ENCODE measurements around the gene TAP1.
A peak's percentile ranks its signal among the peaks of the same experiment; 100 is the strongest.
"Not testable (repeated sequence)": the region's sequence is repeated elsewhere in the genome, so short reads cannot be mapped to it uniquely, and the experiment has no call there.

TAP1 gene

DNA sequence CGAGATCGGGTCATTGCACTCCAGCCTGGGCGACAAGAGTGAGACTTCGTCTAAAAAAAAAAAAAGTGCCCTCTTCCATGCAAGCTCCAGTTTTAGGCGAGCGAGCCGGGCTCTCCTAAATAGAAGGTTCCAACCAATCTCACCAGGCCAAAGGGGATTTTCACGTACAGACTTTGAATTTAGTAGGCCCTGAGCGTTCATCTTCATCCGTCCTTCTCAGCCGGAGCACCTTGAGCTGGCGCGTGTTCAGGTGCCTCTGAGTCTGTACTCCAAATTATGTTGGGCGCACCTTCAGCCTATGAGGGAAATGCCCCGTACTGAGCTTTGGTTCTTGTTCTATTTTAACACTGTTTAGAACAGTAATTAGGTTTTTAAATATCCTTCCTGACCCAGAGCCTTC lies 14.1 kb downstream of the TAP1 start:
- no peak for DNase-seq

DNA sequence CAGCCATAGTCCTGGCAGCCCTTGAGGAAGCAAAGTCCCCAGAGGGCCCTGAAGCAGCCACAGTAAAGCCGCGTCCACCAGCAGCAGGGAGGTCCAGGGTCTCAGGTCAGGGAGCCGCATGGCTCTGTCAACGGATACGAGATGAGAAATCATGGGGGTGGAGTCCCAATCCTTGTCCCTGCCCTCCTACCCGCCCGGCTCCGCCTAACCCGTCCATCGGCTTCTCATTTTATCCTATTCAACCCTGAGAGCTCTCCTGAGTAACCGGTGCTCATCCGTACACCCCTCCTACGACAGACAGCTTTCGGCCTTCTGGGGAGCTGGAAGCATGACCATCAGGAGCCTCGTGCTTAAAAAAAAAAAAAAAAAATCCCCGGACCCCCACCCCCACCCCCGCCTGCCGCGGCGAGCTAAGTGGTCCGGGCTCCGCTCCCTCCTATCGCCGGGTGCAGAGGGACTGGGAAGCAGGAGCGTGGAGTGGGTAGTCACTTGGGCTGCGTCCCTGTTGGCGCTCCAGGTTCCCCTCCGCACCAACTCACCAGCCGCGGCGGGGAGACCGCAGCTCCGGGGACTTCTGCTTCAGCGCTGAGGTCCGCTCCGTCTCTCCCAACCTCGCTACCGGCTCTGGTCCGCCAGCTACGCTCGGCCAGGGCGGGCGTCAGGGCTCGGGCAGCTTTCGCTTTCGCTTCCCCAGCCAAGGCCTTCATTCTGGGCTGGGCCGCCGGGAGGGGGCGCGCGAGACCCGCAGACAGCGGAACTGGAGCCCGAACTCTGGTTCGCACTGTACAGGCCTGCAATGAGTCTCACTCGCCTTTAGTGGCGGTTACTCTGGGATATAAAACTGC lies 15.2 kb downstream of the TAP1 start, which contains the start of gene TAP2:
TSS of gene TAP2 (minus strand) at position 626 of the 845 bp plus-strand sequence. CDS start at position 120, 506 bp downstream.
- peak; percentile 90 to 97 (median 96) for DNase-seq

DNA sequence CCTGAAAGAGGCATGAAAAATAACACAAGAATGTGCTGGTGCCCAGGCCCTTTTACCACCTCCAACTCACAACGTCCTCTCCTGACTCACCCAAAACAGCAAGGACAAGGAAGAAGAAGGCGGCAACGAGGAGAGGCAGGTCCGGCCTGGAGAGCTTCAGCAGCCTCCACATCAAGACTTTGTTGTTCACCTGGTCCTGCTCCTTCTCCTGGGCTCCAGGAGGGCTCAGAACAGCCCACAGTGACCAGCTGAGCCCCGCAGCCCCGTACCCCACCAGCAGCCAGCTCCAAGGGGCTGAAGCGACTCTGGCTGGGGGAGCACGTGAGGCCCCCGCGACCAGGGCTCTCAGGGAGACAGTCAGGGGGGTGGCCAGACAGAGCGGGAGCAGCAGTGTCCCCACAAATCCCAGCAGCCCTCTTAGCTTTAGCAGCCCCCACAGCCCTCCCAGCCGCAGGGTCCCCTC lies 15.8 kb downstream of the TAP1 start:
- DNase-seq: no peak

DNA sequence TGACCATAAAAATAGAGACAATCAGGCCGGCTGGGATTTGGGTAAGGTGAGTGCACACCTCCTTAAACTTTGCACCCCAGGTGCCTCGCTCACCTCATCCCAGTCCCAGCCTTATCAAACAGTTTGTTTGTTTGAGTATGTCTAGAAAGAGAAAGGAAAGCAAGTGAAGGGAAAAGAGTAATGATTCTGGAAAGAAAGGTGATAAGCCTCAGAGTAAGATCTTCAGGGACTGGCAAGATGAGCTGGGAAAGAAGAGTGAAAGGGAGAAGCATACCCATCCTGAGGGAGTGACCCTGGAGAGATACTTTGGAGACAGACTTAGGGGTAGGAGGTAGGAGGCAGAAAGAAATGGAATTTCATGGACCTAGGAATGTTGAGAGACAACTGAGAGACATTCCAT lies 16.6 kb downstream of the TAP1 start:
- DNase-seq: no peak

DNA sequence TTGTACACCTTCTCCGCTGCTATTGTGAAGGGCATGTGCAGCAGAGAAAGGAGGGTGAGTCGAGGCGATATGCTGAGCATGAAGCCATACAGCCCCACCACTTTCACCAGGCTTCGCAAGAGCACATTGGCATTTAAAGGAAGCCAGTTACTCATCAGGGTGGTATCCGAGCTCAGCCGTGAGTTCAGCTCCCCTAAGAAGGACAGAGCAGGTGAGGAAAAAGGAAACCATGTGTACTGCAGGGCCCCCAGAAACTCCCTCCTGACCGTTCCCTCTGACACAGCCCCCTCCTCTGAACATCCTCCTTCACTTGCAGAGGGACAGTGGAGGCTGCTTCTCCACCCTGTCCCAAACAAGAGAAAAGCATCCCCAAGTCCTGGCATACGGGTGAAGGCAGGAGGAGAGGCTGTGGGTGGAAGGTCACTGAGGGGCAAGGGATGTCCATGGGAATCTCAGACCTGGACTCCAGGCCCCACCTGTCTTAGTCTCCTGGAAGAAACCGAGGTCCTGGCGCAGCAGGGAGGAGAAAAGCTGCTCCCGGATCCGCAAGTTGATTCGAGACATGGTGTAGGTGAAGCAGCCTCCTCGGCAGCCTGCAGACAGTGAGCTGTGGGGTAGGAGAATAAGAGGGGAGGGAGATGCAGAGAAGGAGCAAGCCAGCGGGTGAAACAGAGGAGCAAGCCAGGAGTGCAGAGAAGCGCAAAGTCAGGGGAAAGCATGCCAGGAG lies 18.2 kb downstream of the TAP1 start:
- DNase-seq: no peak

DNA sequence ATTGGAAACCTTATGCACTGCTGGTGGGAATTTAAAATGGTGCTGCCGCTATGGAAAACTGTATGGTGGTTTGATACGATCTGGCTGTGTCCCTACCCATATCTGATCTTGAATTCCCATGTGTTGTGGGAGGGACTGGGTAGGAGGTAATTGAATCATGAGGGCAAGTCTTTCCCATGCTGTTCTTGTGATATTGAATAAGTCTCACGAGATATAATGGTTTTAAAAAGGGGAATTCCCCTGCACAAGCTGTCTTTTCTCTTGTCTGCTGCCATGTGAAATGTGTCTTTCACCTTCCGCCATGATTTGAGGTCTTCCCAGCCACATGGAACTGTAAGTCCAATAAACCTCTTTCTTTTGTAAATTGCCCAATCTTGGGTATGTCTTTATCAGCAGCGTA lies 19.8 kb downstream of the TAP1 start:
- DNase-seq: no peak

DNA sequence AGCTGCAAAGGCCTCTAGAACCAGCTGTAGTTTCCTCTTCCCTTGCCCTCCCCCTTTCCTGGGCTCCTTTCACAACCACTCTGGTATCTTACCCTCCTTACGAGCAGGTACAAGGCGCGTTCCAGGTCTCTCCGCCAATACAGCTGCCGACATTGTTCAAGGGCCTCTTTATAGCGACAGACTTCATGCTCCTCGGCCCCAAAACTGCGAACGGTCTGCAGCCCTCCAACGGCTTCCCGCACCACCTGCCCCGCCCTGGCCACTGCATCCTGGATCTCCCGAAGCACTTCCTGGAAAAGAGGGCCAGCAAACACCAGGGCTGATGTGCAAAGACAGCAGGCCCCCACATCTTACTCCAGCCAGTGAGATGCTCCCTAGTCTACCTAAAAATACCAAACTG lies 21.0 kb downstream of the TAP1 start:
- no peak for DNase-seq

DNA sequence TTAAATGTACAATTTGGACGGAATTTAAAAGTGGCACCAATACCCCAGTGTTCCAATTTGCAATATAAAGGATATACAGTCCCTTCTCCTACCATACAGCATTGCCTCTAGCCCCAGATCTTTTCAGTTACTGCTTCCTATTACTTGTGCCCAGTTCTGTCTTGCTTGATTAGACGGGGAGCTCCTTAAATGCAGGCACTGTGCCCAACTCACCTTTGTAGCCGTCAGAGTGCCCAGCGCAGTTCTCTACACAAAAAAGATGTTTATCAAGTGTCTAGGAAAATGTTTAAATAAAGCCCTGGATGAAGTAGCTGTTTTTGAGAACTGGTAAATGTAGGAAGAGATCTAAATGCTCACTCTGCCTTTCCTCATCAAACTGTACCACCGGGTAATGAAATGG lies 22.6 kb downstream of the TAP1 start:
- no peak for DNase-seq

DNA sequence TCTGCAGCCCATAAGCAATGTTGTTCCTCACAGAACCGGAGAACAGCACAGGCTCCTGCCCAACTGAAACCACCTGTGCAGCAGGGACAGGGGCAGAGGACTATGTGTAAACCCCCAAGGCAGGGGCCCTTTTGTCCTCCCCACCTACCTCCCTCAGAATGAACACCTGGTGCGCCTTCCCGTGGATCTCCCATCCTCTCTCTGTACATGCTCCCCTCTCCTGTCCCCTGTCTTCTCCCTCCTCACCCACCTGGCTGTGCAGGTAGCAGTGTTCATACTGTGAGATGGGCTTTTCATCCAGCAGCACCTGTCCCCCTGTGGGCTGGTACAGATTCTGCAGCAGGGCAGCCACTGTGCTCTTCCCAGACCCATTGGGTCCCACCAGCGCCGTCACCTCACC lies 23.5 kb downstream of the TAP1 start:
- DNase-seq: no peak

DNA sequence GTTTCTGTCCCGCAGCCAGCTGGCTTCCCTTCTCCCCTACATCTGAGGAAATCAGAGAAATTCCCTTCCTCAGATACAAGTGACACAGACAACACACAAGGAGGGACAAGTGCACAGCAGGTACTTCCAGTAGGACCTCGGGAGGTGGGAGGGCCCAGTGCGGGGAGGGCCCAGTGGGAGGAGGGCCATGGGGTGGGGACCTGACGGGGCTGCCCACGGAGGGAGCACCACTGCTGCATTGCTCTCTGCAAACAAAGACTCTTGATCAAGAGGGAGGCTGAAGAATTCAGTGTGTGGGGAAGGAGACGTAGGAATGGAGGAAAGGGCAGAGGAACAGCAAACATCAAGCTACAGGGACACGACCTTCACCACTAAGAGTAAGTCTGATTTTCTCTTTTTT lies 24.0 kb downstream of the TAP1 start:
- DNase-seq: no peak

DNA sequence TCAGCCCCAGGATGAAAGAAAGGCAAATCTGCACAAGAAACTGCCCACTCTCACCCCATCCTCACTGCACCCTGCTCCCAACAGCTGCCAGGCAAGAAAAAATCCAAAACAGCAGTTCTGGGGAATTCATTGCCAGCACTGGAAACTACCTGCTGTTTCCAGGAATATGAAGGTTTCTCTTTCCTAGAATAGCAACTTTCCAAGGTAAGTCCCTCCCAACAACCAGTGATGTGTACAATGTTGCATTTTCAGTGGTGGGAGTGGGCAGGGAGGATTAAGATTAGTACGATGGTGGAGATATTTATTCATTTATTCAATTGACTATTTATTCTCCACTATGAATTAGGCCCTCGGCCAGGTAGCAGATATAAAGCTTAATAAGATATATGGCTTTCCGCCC lies 26.5 kb downstream of the TAP1 start:
- DNase-seq: no peak

DNA sequence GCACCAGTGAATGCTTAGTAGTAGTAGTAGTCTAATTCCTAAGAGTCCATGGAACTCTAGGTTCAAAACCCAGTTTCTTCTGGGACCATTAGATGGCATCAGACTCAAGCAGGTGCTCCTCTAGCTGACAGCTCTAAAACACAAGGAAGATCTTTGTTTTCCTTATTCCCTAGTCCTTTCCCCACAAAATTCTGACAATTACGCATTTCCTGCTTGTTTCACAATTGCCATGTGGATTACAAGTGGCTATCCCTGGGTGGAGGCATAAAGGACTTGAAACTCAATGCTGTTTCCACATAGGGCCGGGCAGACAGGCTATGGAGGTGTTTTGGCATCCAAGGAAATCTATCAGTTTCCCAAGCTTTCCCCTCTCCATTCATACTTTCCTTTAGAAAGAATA lies 27.5 kb downstream of the TAP1 start:
- no peak for DNase-seq

DNA sequence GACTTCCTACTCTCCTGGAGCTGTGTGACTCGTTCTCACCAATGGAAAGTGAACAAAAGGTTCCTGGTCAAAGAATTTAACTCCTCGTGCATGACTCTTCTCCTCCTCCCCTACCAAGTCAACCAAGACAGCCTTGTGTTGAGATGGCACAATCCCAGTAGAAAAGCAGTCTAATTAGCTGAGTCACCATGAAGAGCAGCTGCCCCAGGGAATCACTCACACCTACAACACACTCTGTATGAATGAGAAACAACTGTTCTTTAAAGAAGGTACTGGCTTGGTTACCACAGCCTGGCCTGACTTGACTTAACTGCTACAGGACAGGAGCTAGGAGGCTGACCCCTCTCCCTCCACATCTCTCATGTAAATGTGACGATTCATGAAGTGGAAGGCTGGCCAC lies 33.8 kb downstream of the TAP1 start:
- DNase-seq: no peak

DNA sequence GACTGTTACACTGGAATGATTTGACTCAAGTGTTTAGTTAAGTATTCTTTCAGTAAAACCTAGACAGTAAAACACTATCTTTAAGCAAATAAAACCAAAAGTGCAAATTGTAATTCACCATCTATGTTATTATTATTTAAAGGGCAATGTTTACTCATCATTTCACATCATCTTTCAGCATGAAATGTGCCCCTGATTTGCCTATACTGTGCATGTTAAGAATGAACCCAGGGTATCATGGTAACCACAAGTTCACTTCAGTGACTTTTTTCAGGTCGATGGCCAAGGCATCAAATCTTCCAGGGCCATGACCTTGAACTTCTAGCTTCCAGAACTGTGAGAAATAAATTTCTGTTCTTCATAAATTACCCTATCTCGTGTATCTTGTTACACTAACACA lies 34.6 kb downstream of the TAP1 start:
- no peak for DNase-seq

DNA sequence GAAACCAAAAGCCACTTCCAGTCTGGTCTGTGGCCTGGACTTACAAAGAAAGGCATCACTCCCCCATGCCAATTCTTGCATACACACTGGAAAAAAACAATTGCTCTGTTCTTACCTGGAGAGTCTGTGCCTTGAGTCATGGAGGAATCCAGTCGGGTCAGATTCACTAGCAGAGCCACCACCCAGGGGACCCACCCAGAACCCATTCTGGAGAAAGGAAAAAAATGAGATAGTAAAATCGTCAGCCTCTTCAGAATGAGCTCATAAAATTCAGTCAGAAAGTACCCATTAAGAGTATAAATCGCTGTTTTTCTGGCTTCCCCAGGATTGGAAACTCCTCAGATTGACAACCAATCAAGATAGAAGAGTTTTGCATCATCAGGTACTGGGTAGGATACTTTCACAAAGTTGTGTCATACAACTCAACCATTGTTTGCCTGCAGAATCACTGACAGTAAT lies 36.7 kb downstream of the TAP1 start, which contains the start of gene HLA-DOB:
TSS of gene HLA-DOB (minus strand) at position 257 of the 459 bp plus-strand sequence. CDS start at position 206, 51 bp downstream.
- no peak for DNase-seq

DNA sequence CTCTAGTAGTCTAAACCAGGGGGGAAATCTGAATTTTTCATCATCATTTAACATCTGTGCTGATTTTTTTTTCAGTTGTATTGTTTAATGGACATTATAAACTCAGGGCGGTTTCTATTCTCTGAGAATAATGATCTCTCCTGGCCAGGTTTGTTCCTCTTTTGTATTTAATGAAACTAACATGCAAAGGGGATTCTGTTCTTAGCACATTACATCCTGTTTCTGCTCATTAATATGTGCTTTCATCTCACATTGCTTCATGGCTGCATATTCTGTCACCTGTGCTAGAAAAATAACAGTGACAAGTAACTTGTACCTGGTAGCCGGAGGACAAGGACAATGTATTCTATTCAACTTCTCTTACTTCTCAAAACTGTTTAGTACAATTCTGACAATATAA lies 37.5 kb downstream of the TAP1 start:
- no peak for DNase-seq

DNA sequence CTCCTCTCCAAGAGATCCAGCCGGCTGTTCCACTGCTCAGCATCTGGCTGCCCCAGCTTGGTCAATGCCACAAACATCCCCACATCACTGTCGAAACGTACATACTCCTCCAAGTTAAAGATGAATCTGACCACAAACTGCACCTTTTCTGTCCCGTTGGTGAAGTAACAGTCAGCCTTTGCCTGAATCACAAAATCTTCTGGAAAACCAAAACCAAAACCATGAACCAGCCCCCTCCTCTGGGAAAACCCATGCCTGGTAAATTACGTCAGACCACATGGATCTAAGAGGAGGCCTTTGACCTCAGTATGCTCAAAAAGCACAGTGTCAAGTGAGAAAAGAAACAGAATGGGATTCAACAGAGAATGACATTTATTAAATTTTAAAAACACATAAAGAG lies 38.4 kb downstream of the TAP1 start:
- DNase-seq: no peak

DNA sequence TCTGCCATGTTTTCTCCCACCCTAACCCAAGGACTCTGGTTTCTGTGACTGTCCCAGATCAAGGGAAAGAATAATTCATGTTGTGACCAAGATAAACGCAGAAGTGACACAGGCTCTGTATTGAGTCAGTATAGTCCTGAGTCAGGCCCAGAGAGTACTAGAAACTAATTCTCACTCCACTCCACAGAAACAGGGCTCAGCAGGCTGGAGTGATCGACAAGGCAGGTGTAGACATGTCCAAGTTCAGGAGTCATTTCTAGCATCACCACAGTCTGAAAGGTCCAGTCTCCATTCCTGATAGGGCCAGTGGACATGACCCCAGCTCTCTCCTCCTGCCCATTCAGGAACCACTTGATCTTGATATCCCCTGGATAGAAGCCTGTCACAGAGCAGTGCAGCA lies 39.4 kb downstream of the TAP1 start:
- no peak for DNase-seq

DNA sequence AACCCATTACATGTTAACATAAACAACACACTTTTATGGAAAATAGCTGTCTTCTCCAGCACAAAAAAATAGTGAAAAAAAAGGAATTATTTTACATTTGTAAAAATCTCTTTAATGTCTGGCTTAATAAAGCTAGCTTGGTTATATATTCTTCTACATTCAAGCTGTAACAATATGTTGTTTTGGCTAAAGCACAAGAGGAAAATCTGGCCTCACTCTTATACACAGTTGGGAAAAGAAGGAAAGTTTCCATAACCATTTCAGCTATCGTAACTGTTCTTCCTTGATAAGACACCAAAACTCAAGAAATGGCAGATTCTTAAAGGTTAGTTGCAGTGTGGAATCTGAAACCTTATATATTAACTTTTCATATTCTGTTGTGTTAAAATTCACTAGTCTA lies 44.3 kb downstream of the TAP1 start:
- no peak for DNase-seq

DNA sequence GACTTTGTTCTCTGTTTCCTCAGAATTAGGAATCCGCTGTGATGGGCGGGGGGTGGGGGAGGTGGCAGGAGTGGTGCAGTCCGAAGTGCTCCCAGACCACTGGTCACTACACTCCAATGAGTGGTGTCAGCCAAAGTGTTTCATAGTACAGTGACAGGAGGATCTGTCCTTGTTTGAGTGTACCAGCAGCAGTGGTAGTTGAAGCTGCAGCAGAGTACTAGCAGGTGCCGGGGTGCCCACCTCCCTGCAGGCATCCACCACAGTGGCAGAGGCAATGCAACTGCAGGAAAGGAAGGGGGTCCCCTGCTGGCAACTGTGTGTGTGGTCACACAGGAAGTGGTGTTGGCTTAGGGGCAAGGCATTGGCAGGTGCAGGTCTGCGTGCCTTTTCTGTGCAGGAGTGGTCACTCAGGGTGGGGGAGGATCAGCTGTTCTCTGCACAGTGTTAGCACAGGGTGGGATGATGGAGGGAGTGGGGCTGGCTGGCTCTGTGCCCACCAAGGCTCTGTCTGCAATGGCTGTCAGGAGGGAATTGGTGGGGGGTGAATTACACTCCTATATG lies 46.4 kb downstream of the TAP1 start:
- DNase-seq: no peak

DNA sequence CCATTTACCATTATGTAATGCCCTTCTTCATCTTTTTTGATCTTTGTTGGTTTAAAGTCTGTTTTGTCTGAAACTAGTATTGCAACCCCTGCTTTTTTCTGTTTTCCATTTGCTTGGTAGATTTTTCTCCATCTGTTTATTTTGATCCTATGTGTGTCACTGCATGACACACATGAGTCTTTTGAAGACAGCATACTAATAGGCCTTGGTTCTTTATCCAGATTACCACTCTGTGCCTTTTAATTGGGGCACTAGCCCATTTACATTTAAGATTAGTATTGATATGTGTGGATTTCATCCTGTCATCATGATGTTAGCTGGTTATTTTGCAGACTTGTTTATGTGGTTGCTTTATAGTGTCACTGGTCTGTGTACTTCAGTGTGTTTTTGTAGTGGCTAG lies 48.1 kb downstream of the TAP1 start:
- DNase-seq: not testable (repeated sequence)

DNA sequence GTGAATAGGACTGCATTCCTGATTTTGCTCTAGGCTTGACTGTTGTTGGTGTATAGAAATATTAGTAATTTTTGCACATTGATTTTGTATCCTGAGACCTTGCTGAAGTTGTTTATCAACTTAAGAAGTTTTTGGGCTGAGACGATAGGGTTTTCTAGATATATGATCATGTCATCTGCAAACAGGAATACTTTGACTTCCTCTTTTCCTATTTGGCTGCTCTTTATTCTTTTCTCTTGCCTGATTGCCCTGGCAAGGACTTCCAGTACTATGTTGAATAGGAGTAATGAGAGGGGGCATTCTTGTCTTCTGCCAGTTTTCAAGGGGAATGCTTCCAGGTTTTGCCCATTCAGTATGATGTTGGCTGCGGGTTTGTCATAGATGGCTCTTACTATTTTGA lies 50.1 kb downstream of the TAP1 start:
- no peak for DNase-seq

DNA sequence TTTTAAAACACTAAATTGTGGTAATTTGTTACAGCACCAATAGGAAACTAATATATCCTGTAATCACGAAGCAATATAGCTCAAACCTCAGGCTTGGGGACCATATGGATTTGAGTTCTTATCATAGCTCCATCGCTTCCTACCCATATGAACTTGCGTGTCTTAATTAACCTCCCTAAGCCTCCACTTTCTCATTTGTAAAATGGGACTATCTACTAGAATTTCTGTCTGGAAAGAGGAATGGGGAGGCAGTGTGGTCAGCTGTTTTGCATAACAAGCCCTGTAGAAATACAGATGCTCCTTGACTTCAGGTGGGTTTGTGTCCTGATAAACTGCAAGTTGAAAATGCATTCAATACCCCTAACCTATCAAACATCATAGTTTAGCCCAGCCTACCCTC lies 53.8 kb downstream of the TAP1 start:
- no peak for DNase-seq

DNA sequence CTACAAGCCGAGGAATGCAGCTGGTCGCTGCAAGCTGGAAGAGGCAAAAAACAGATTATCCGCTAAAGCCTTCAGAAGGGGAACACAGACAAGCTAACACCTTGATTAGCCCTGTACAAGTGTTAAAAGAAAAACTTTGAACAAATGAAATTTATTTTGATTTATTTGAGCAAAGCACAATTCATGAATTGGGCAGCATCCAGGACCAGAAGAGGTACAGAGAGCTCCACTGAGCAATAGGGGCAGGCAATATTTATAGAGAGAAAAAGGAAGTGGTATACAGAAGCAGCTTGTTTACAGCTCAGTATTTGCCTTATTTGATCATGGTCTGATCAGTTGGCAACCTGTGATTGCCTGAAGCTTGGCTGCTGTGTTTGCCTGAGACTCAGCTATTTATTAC lies 54.3 kb downstream of the TAP1 start:
- DNase-seq: no peak
